Gastroesophageal sphincter (tissue), 4 donors: Measurements from ENCODE around the gene CYP26C1. TPM values are rescaled to one million over a fixed set of nuclear protein-coding genes. Genes with fewer than 3 reads are reported as not detected.
A peak's percentile ranks its signal among the peaks of the same experiment; 100 is the strongest.

Experiments
- ATAC-seq: fragments of 150-250 bp; one replicate; pipeline ENCODE4 v1.9.1; 2016; ENCODE audit warnings: mild to moderate bottlenecking, moderate library complexity
- H3K27ac ChIP-seq, 4 donors: fragments of 200-600 bp; sonication (generic) in 3 of 4; 1 replicate in 3 of 4; 2 replicates in 1 of 4; pipeline ENCODE4 v1.5.1; 2016 to 2019
- H3K27me3 ChIP-seq: fragments of 200-600 bp; sonication (generic); one replicate; pipeline ENCODE4 v1.5.1; 2019
- H3K36me3 ChIP-seq, 2 donors: fragments of 200-600 bp; sonication (generic); one replicate each; pipeline ENCODE4 v1.5.1; 2019; ENCODE audit warnings: control low read depth in 1 of 2
- H3K4me1 ChIP-seq, 3 donors: fragments of 200-600 bp; sonication (generic); 1 replicate in 2 of 3; 2 replicates in 1 of 3; pipeline ENCODE4 v1.5.1; 2016 to 2019; ENCODE audit warnings: control low read depth in 2 of 3
- H3K4me3 ChIP-seq, 2 donors: fragments of 200-600 bp; sonication (generic); one replicate each; pipeline ENCODE4 v1.5.1; 2019; ENCODE audit warnings: mild to moderate bottlenecking in 1 of 2, moderate library complexity in 1 of 2
- H3K9me3 ChIP-seq, 3 donors: fragments of 200-600 bp; sonication (generic); one replicate each; pipeline ENCODE4 v1.5.1; 2017 to 2019; ENCODE audit warnings: control low read depth in 2 of 3
- CTCF ChIP-seq, 4 experiments: fragments of 200-600 bp in 2 of 4; fragments of 450-650 bp in 2 of 4; sonication (generic) in 1 of 4; IDR thresholded peaks; one replicate each; pipeline ENCODE4 v1.5.1; 2017 to 2019; ENCODE audit warnings: antibody characterized with exemption in 4 of 4, mild to moderate bottlenecking in 2 of 4, moderate library complexity in 2 of 4
- EP300 ChIP-seq: sonication (generic); formaldehyde crosslinking; IDR thresholded peaks from one replicate; pipeline ENCODE4 v1.6.1; 2017; ENCODE audit warnings: antibody characterized with exemption, mild to moderate bottlenecking
- POLR2A ChIP-seq, 2 donors: fragments of 450-650 bp; IDR thresholded peaks; one replicate each; pipeline ENCODE4 v1.6.1; 2017; ENCODE audit warnings: antibody characterized with exemption in 2 of 2, mild to moderate bottlenecking in 2 of 2, moderate library complexity in 1 of 2
- POLR2AphosphoS5 ChIP-seq: sonication (generic); formaldehyde crosslinking; IDR thresholded peaks from one replicate; pipeline ENCODE4 v1.6.1; 2017; ENCODE audit warnings: antibody characterized with exemption
- WGBS, 2 donors: methylation state at CpG; one replicate each; pipeline ENCODE4 v1.1.5; 2018; ENCODE audit warnings: low coverage in 1 of 2; 5-methylcytosine and 5-hydroxymethylcytosine counted together
- total RNA-seq, 4 donors: library from RNA; depleted of rRNA; stranded (reverse); fragments of >200 nt; gene quantifications; one replicate each; pipeline ENCODE4 v1.1.0, GENCODE V29; 2016

The CYP26C1 gene
- total RNA-seq, 4 donors from 2014 or later = 0.31 TPM; not detected in 3

DNA sequence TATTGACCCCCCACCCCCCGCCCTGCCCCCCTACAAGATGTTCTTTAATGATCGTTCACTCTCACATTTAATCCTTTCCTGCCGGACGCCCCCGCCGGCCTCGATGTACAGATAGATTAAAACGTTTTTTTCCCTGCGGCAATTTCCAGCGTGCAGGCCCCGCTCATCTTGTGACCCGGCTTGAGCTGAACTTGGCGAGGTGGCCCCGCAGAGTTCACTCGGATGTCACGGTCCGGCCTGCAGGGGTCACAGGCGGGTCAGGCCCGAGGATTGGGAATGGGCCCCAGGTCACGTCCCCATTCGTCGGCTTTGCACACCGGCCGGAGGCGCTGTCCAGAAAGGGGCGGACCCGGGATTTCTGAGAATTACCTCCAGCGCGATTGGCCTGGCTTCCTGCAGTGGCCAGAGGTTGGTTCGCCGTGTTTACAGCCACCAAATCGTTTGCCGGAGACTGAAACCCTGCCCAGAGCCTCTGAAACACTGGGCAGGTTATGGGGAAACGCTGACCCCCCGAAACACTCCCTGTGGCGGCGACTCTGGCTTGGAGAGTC lies 11.2 kb downstream of the CYP26C1 start:
- H3K4me1 ChIP-seq = peaks cover 2 to 59% (median 27%) of the 10 kb centered on the region in 3 donors
- H3K9me3 ChIP-seq = no peaks in the 10 kb centered on the region
- WGBS, 2 donors = 7 to 20% methylated on average over 1 to 3 of the region's 37 CpGs
- H3K27ac ChIP-seq = no peak overlapping the region
- no peak for TF ChIP-seq CTCF (IDR thresholded peaks at IDR 0.05)
- no peak for TF ChIP-seq EP300
- TF ChIP-seq POLR2A (IDR thresholded peaks at IDR 0.05) = no peak
- no peak for TF ChIP-seq POLR2AphosphoS5
- no peak for ATAC-seq
- H3K4me3 ChIP-seq = peak overlapping the region; percentile 1 to 45
- peaks cover 98% of the 10 kb centered on the region for H3K27me3 ChIP-seq
- H3K36me3 ChIP-seq = no peaks in the 10 kb centered on the region

DNA sequence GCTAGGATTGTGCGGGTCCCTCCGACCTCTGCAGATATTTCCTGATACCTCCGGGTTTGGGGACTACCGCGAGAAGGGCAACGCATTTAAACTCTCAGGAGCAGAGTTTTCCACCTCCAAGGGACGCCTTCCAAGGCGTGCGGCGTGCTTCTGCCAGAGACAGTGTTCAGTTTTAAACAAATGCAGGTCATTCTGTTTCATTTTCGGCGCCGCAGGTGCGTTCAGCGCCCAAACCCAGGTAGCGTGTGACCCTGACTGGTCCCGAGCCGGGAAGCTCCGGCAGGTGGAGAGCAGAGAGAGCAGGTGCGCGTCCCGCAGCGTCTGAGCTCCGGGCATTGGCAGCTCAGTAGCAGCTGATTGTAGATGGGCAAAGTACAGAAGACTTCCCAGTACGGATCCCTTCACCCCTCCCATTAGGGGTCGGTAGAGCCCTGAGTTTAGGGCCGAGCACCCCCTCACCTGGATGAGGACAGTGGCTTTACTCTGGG lies 11.7 kb downstream of the CYP26C1 start:
- Histone ChIP-seq H3K27ac (no peak overlapping the region), H3K4me1 (peaks cover 2 to 59% (median 27%) of the 10 kb centered on the region in 3 donors), H3K27me3 (peaks cover 95% of the 10 kb centered on the region), H3K9me3 (no peaks in the 10 kb centered on the region), H3K4me3 (peak overlapping the region; percentile 1 to 45), H3K36me3 (no peaks in the 10 kb centered on the region)
- TF ChIP-seq CTCF (IDR thresholded peaks at IDR 0.05) (no peak), EP300 (no peak), POLR2AphosphoS5 (no peak), POLR2A (IDR thresholded peaks at IDR 0.05) (no peak)
- no peak for ATAC-seq
- 0% methylated on average over 10 of the region's 27 CpGs; no CpG with 5 or more reads in 1 of the 2 donors for WGBS, 2 donors

DNA sequence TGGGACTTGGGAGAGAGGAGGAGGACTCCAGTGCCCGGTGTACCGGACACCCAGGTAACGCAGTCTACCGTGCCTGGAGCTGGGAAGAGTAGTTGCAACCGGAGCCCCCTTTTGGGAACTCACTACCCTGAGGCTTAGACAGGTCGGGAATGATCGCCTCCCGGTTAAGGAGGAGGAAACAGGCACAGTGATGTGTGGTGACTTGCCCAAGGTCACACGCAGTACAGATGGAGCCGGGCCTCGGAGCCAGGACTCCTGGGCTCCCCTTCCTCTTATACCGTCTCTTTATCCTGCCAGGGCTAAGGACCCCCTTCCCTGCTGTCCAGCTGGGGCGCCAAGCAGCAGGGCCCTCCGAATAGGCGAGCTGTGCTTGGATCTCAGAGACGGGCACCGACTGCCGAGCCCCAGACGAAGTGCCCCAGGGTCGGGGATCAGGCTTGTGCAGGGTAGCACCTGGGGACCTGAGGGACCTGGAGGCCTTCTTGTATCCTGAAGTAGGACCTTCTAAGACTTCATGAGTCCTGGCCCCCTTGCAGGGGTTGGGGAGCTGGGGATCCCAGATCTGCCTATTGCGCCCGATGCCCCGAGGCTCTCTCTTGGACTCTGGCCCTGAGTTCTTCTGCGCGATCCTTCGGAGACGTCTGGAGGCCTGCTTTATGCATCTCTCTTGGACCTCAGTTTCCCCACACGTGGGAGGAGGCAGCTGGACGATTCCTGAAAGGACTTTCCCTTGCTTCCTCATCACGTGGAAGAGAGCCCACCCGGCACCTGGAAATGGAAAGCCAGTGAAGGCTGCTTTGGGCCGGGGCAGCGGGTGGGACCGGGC lies 12.3 kb downstream of the CYP26C1 start:
- peaks cover 2 to 58% (median 27%) of the 10 kb centered on the region in 3 donors for H3K4me1 ChIP-seq
- H3K9me3 ChIP-seq = no peaks in the 10 kb centered on the region
- no peaks in the 10 kb centered on the region for H3K36me3 ChIP-seq
- H3K4me3 ChIP-seq = peak overlapping the region in 1 of 2 donors; percentile 45
- H3K27ac ChIP-seq = no peak overlapping the region
- no peak for ATAC-seq
- no peak for TF ChIP-seq POLR2AphosphoS5
- TF ChIP-seq EP300 = no peak
- no peak for TF ChIP-seq CTCF (IDR thresholded peaks at IDR 0.05)
- no peak for TF ChIP-seq POLR2A (IDR thresholded peaks at IDR 0.05)
- peaks cover 93% of the 10 kb centered on the region for H3K27me3 ChIP-seq
- WGBS, 2 donors = 0% methylated on average over 3 of the region's 34 CpGs; no CpG with 5 or more reads in 1 of the 2 donors

DNA sequence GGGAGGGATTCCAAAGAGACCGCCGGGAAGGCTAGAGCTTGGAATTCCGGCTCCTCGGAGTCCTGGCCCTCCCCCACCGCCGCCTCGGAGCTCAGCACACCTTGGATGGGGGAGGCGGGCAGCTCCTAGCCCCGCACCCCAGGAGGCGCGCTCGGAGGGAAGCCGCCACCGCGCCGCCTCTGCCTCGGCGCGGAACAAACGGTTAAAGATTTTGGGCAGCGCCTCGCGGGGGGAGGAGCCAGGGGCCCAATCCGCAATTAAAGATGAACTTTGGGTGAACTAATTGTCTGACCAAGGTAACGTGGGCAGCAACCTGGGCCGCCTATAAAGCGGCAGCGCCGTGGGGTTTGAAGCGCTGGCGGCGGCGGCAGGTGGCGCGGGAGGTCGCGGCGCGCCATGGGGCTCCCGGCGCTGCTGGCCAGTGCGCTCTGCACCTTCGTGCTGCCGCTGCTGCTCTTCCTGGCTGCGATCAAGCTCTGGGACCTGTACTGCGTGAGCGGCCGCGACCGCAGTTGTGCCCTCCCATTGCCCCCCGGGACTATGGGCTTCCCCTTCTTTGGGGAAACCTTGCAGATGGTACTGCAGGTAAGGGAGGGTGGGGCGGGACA lies 13.0 kb downstream of the CYP26C1 start, which contains the start of gene CYP26A1:
TSS of gene CYP26A1 (plus strand) at position 355 of the 608 bp plus-strand sequence. CDS start at position 397, 42 bp downstream.
- H3K36me3 ChIP-seq = no peaks in the 10 kb centered on the region
- H3K9me3 ChIP-seq = no peaks in the 10 kb centered on the region
- no CpG with 5 or more reads among the region's 52 CpGs for WGBS, 2 donors
- TF ChIP-seq POLR2AphosphoS5 (no peak), POLR2A (IDR thresholded peaks at IDR 0.05) (no peak), EP300 (no peak), CTCF (IDR thresholded peaks at IDR 0.05) (no peak)
- H3K4me1 ChIP-seq = peaks cover 2 to 51% (median 27%) of the 10 kb centered on the region in 3 donors
- ATAC-seq = no peak
- H3K4me3 ChIP-seq = peak within 1 kb of the TSS in 1 of 2 donors; percentile 45
- peaks cover 92% of the 10 kb centered on the region for H3K27me3 ChIP-seq
- no peak within 1 kb of the TSS for H3K27ac ChIP-seq
